HepG2 (cell line): ENCODE measurements around the gene TMEM14A. TPM values are rescaled to one million over a fixed set of nuclear protein-coding genes. Genes with fewer than 3 reads are reported as not detected.

ENCODE experiments used
- ATRX ChIP-seq: sonication (generic); formaldehyde crosslinking; IDR thresholded peaks from 2 replicates; pipeline ENCODE4 v1.4.0; 2020; ENCODE audit warnings: missing genetic modification reagents, borderline replicate concordance
- BHLHE40 ChIP-seq: IDR thresholded peaks from 2 replicates; pipeline ENCODE4 v1.6.1; 2011; ENCODE audit warnings: low read length, improper control_type of control experiment
- BRCA1 ChIP-seq: sonication (generic); formaldehyde crosslinking; IDR thresholded peaks from 2 replicates; pipeline ENCODE4 v1.4.0; 2020; ENCODE audit warnings: missing genetic modification reagents
- FOXJ3 ChIP-seq: sonication (generic); formaldehyde crosslinking; IDR thresholded peaks from 2 replicates; pipeline ENCODE4 v1.4.0; 2020; ENCODE audit warnings: missing genetic modification reagents, mild to moderate bottlenecking, borderline replicate concordance
- NBN ChIP-seq: fragments of 450-650 bp; conservative IDR thresholded peaks from 2 replicates; pipeline ENCODE4 v1.6.1; 2017
- NFYB ChIP-seq: sonication (generic); formaldehyde crosslinking; IDR thresholded peaks from 2 replicates; pipeline ENCODE4 v1.4.0; 2020; ENCODE audit warnings: missing genetic modification reagents
- NR0B2 ChIP-seq: sonication (generic); formaldehyde crosslinking; IDR thresholded peaks from 2 replicates; pipeline ENCODE4 v1.4.0; 2020; ENCODE audit warnings: mild to moderate bottlenecking, missing genetic modification reagents
- RXRA ChIP-seq: sonication (generic); formaldehyde crosslinking; IDR thresholded peaks from 2 replicates; pipeline ENCODE4 v1.5.1; 2020; ENCODE audit warnings: missing genetic modification reagents
- ZBTB26 ChIP-seq: IDR thresholded peaks from 2 replicates; pipeline ENCODE4 v1.6.1; 2016; ENCODE audit warnings: missing compliant biosample characterization, missing genetic modification reagents, borderline replicate concordance
- ZNF383 ChIP-seq: sonication (generic); formaldehyde crosslinking; IDR thresholded peaks from 2 replicates; pipeline ENCODE4 v1.4.0; 2020; ENCODE audit warnings: missing genetic modification reagents, mild to moderate bottlenecking, borderline replicate concordance
- ZNF788 ChIP-seq: sonication (generic); formaldehyde crosslinking; IDR thresholded peaks from 2 replicates; pipeline ENCODE4 v1.5.0; 2020; ENCODE audit warnings: mild to moderate bottlenecking, missing genetic modification reagents, borderline replicate concordance
- polyA plus RNA-seq, 8 experiments: library from polyadenylated mRNA; depleted of rRNA in 3 of 8; stranded (reverse) in 7 of 8; unstranded in 1 of 8; fragments of >200 nt; fragmentation: Illumina TruSeq in 4 of 8; extraction: Trizol in 4 of 8; gene quantifications; 2 replicates each; pipeline versions ENCODE4 v1.2.1 to v1.2.3, GENCODE V29; 2011 to 2016; ENCODE audit warnings: low read depth in 4 of 8, missing spikeins in 1 of 8, mixed read lengths in 1 of 8; ENCODE audit not compliant: insufficient read depth in 1 of 8
- total RNA-seq, 5 experiments: library from RNA; depleted of rRNA; stranded (reverse); fragments of >200 nt; fragmentation: Illumina TruSeq; extraction: Trizol; gene quantifications; 2 replicates each; pipeline ENCODE4 v1.2.3, GENCODE V29; 2016; ENCODE audit warnings: low read depth in 1 of 5
- TF ChIP-seq, protein P1 (sequence below): sonication (generic); formaldehyde crosslinking; IDR thresholded peaks from 2 replicates; pipeline ENCODE4 v1.5.1; 2020; ENCODE audit warnings: mild to moderate bottlenecking, missing genetic modification reagents, borderline replicate concordance
- TF ChIP-seq, protein P2 (sequence below): sonication (generic); formaldehyde crosslinking; IDR thresholded peaks from 2 replicates; pipeline ENCODE4 v1.8.0; 2022; ENCODE audit warnings: missing genetic modification reagents, low read depth, mild to moderate bottlenecking, borderline replicate concordance
- TF ChIP-seq, protein P3 (sequence below): sonication (generic); formaldehyde crosslinking; IDR thresholded peaks from 2 replicates; pipeline ENCODE4 v1.5.1; 2020; ENCODE audit warnings: mild to moderate bottlenecking, missing genetic modification reagents, moderate library complexity
- TF ChIP-seq, protein P4 (sequence below): sonication (generic); formaldehyde crosslinking; IDR thresholded peaks from 2 replicates; pipeline ENCODE4 v1.4.0; 2020; ENCODE audit warnings: missing genetic modification reagents

The TMEM14A gene
- total and polyA plus RNA-seq, 2 of the 13 experiments (the other 11 are each of a cell fraction or from before 2014, with no cell fraction given) = 24.6 to 73.7 TPM

- TF ChIP-seq, protein P1, sequence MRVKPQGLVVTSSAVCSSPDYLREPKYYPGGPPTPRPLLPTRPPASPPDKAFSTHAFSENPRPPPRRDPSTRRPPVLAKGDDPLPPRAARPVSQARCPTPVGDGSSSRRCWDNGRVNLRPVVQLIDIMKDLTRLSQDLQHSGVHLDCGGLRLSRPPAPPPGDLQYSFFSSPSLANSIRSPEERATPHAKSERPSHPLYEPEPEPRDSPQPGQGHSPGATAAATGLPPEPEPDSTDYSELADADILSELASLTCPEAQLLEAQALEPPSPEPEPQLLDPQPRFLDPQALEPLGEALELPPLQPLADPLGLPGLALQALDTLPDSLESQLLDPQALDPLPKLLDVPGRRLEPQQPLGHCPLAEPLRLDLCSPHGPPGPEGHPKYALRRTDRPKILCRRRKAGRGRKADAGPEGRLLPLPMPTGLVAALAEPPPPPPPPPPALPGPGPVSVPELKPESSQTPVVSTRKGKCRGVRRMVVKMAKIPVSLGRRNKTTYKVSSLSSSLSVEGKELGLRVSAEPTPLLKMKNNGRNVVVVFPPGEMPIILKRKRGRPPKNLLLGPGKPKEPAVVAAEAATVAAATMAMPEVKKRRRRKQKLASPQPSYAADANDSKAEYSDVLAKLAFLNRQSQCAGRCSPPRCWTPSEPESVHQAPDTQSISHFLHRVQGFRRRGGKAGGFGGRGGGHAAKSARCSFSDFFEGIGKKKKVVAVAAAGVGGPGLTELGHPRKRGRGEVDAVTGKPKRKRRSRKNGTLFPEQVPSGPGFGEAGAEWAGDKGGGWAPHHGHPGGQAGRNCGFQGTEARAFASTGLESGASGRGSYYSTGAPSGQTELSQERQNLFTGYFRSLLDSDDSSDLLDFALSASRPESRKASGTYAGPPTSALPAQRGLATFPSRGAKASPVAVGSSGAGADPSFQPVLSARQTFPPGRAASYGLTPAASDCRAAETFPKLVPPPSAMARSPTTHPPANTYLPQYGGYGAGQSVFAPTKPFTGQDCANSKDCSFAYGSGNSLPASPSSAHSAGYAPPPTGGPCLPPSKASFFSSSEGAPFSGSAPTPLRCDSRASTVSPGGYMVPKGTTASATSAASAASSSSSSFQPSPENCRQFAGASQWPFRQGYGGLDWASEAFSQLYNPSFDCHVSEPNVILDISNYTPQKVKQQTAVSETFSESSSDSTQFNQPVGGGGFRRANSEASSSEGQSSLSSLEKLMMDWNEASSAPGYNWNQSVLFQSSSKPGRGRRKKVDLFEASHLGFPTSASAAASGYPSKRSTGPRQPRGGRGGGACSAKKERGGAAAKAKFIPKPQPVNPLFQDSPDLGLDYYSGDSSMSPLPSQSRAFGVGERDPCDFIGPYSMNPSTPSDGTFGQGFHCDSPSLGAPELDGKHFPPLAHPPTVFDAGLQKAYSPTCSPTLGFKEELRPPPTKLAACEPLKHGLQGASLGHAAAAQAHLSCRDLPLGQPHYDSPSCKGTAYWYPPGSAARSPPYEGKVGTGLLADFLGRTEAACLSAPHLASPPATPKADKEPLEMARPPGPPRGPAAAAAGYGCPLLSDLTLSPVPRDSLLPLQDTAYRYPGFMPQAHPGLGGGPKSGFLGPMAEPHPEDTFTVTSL (CRISPR knock-in tag) = no peak; the same call in 1 of the 2 replicates
- no peak for TF ChIP-seq ATRX (CRISPR knock-in tag)
- no peak for TF ChIP-seq ZNF383
- TF ChIP-seq FOXJ3 = peak; percentile 31; the same call in 1 of the 2 replicates
- TF ChIP-seq BHLHE40 = no peak
- peak; percentile 83 for TF ChIP-seq BRCA1 (CRISPR knock-in tag)
- TF ChIP-seq, protein P2, sequence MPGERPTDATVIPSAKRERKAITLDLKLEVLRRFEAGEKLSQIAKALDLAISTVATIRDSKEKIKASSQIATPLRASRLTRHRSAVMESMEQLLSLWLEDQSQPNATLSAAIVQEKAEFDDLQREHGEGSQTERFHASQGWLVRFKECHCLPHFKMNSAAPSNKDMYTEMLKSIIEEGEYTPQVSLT = 0 out of 2 replicates have a peak, but pooled peaks have one; percentile 77
- peak; percentile 99 for TF ChIP-seq NFYB (CRISPR knock-in tag)
- no peak for TF ChIP-seq NR0B2 (CRISPR knock-in tag)
- TF ChIP-seq, protein P3, sequence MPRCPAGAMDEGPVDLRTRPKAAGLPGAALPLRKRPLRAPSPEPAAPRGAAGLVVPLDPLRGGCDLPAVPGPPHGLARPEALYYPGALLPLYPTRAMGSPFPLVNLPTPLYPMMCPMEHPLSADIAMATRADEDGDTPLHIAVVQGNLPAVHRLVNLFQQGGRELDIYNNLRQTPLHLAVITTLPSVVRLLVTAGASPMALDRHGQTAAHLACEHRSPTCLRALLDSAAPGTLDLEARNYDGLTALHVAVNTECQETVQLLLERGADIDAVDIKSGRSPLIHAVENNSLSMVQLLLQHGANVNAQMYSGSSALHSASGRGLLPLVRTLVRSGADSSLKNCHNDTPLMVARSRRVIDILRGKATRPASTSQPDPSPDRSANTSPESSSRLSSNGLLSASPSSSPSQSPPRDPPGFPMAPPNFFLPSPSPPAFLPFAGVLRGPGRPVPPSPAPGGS (CRISPR knock-in tag) = peak; percentile 69
- peak; percentile 51; the same call in 1 of the 2 replicates for TF ChIP-seq ZNF788 (CRISPR knock-in tag)
- peak; percentile 64 for TF ChIP-seq RXRA
- no peak for TF ChIP-seq NBN
- peak; percentile 47; the same call in 1 of the 2 replicates for TF ChIP-seq ZBTB26
- TF ChIP-seq, protein P4, sequence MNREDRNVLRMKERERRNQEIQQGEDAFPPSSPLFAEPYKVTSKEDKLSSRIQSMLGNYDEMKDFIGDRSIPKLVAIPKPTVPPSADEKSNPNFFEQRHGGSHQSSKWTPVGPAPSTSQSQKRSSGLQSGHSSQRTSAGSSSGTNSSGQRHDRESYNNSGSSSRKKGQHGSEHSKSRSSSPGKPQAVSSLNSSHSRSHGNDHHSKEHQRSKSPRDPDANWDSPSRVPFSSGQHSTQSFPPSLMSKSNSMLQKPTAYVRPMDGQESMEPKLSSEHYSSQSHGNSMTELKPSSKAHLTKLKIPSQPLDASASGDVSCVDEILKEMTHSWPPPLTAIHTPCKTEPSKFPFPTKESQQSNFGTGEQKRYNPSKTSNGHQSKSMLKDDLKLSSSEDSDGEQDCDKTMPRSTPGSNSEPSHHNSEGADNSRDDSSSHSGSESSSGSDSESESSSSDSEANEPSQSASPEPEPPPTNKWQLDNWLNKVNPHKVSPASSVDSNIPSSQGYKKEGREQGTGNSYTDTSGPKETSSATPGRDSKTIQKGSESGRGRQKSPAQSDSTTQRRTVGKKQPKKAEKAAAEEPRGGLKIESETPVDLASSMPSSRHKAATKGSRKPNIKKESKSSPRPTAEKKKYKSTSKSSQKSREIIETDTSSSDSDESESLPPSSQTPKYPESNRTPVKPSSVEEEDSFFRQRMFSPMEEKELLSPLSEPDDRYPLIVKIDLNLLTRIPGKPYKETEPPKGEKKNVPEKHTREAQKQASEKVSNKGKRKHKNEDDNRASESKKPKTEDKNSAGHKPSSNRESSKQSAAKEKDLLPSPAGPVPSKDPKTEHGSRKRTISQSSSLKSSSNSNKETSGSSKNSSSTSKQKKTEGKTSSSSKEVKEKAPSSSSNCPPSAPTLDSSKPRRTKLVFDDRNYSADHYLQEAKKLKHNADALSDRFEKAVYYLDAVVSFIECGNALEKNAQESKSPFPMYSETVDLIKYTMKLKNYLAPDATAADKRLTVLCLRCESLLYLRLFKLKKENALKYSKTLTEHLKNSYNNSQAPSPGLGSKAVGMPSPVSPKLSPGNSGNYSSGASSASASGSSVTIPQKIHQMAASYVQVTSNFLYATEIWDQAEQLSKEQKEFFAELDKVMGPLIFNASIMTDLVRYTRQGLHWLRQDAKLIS (CRISPR knock-in tag) = 0 out of 2 replicates have a peak, but pooled peaks have one; percentile 36
These were observed 6.5 kb upstream of the TMEM14A start (continued) for GRCh38 chr6:52664186-52664990.
